NT2/D1 (cell line): ENCODE results near the gene SMTNL2.

ENCODE experiments used
- DNase-seq: peaks from one replicate; pipeline ENCODE4 v3.0.0-alpha.2; 2011; ENCODE audit warnings: low read depth, low spot score
- H3K27me3 ChIP-seq: 2 replicates; pipeline ENCODE4 v1.6.0; 2011; ENCODE audit warnings: mild to moderate bottlenecking; ENCODE audit not compliant: insufficient read length, insufficient read depth
- H3K36me3 ChIP-seq: 2 replicates; pipeline ENCODE4 v1.6.1; 2011; ENCODE audit warnings: mild to moderate bottlenecking, low read length, mixed read lengths; ENCODE audit not compliant: insufficient read depth, insufficient read length
- H3K4me1 ChIP-seq: 2 replicates; pipeline ENCODE4 v1.5.1; 2011; ENCODE audit not compliant: insufficient read depth, insufficient read length
- H3K4me3 ChIP-seq: 2 replicates; pipeline ENCODE4 v1.5.1; 2011; ENCODE audit warnings: low read depth; ENCODE audit not compliant: insufficient read length
- H3K9ac ChIP-seq: 2 replicates; pipeline ENCODE4 v1.6.0; 2011; ENCODE audit warnings: low read depth; ENCODE audit not compliant: insufficient read length
- H3K9me3 ChIP-seq: 2 replicates; pipeline ENCODE4 v1.5.1; 2011; ENCODE audit warnings: mild to moderate bottlenecking, low read length; ENCODE audit not compliant: insufficient read depth
- SUZ12 ChIP-seq: IDR thresholded peaks from 2 replicates; pipeline ENCODE4 v1.6.1; 2011; ENCODE audit not compliant: insufficient read length, insufficient read depth; ENCODE audit errors: extremely low read depth
- YY1 ChIP-seq: IDR thresholded peaks from 2 replicates; pipeline ENCODE4 v1.6.1; 2011; ENCODE audit not compliant: insufficient read length, insufficient read depth
- ZNF274 ChIP-seq: IDR thresholded peaks from 2 replicates; pipeline ENCODE4 v1.6.1; 2011; ENCODE audit warnings: mild to moderate bottlenecking, low read depth, low read length

The SMTNL2 gene

GRCh38 chr17:4542726-4543191, 41.6 kb upstream of the SMTNL2 start:
- no peak for TF ChIP-seq ZNF274
- no peak for TF ChIP-seq YY1
- no peak for TF ChIP-seq SUZ12
- Histone ChIP-seq H3K4me1 (peaks cover 2% of the 10 kb centered on the region), H3K27me3 (no peaks in the 10 kb centered on the region), H3K9me3 (no peaks in the 10 kb centered on the region), H3K4me3 (no peak overlapping the region), H3K36me3 (peaks cover 89% of the 10 kb centered on the region), H3K9ac (peak overlapping the region; percentile 32)
- no peak for DNase-seq

- DNase-seq = no peak
- peaks cover 91% of the 10 kb centered on the region for H3K36me3 ChIP-seq
- H3K4me3 ChIP-seq = no peak overlapping the region
- no peak for TF ChIP-seq ZNF274
- no peak for TF ChIP-seq SUZ12
- H3K27me3 ChIP-seq = no peaks in the 10 kb centered on the region
- H3K9me3 ChIP-seq = no peaks in the 10 kb centered on the region
- H3K9ac ChIP-seq = no peak overlapping the region
- H3K4me1 ChIP-seq = peaks cover 3% of the 10 kb centered on the region
Measured at GRCh38 chr17:4543557-4544026, 40.7 kb upstream of the SMTNL2 start.

GRCh38 chr17:4544135-4544950, 40.0 kb upstream of the SMTNL2 start:
- DNase-seq = no peak
- Histone ChIP-seq H3K36me3 (peaks cover 93% of the 10 kb centered on the region), H3K9me3 (no peaks in the 10 kb centered on the region), H3K9ac (no peak overlapping the region), H3K27me3 (no peaks in the 10 kb centered on the region), H3K4me1 (peaks cover 8% of the 10 kb centered on the region), H3K4me3 (no peak overlapping the region)
- no peak for TF ChIP-seq ZNF274
- TF ChIP-seq YY1 = no peak
- no peak for TF ChIP-seq SUZ12

- no peak for DNase-seq
- Histone ChIP-seq H3K4me3 (no peak overlapping the region), H3K27me3 (no peaks in the 10 kb centered on the region), H3K36me3 (peaks cover 93% of the 10 kb centered on the region), H3K9ac (no peak overlapping the region), H3K4me1 (peaks cover 9% of the 10 kb centered on the region), H3K9me3 (no peaks in the 10 kb centered on the region)
- TF ChIP-seq YY1 (no peak), ZNF274 (no peak), SUZ12 (no peak)
Measured at GRCh38 chr17:4544951-4545216, 39.4 kb upstream of the SMTNL2 start.

GRCh38 chr17:4545217-4545951, 38.9 kb upstream of the SMTNL2 start:
- no peaks in the 10 kb centered on the region for H3K27me3 ChIP-seq
- no peak overlapping the region for H3K4me3 ChIP-seq
- H3K4me1 ChIP-seq = peaks cover 10% of the 10 kb centered on the region
- DNase-seq = no peak
- no peaks in the 10 kb centered on the region for H3K9me3 ChIP-seq
- no peak overlapping the region for H3K9ac ChIP-seq
- TF ChIP-seq ZNF274 = no peak
- TF ChIP-seq YY1 = no peak
- no peak for TF ChIP-seq SUZ12
- H3K36me3 ChIP-seq = peaks cover 93% of the 10 kb centered on the region

- peaks cover 92% of the 10 kb centered on the region for H3K36me3 ChIP-seq
- peaks cover 12% of the 10 kb centered on the region for H3K4me1 ChIP-seq
- no peak overlapping the region for H3K9ac ChIP-seq
- no peak for DNase-seq
- TF ChIP-seq SUZ12 = no peak
- TF ChIP-seq ZNF274 = no peak
- TF ChIP-seq YY1 = no peak
- no peaks in the 10 kb centered on the region for H3K9me3 ChIP-seq
- no peaks in the 10 kb centered on the region for H3K27me3 ChIP-seq
- no peak overlapping the region for H3K4me3 ChIP-seq
Measured at GRCh38 chr17:4547118-4547906, 37.0 kb upstream of the SMTNL2 start.

- Histone ChIP-seq H3K4me3 (no peak overlapping the region), H3K4me1 (peaks cover 12% of the 10 kb centered on the region), H3K9me3 (no peaks in the 10 kb centered on the region), H3K36me3 (peaks cover 90% of the 10 kb centered on the region), H3K27me3 (no peaks in the 10 kb centered on the region), H3K9ac (no peak overlapping the region)
- TF ChIP-seq YY1 = no peak
- no peak for TF ChIP-seq SUZ12
- TF ChIP-seq ZNF274 = no peak
- DNase-seq = no peak
Measured at GRCh38 chr17:4548061-4548461, 36.3 kb upstream of the SMTNL2 start.
